Breast epithelium (tissue), 3 donors: ENCODE results near the gene DAZAP2.
"Not testable (repeated sequence)": the region's sequence is repeated elsewhere in the genome, so short reads cannot be mapped to it uniquely, and the experiment has no call there.

ENCODE experiments used
- CTCF ChIP-seq, 3 donors: fragments of 450-650 bp; IDR thresholded peaks; one replicate each; pipeline ENCODE4 v1.5.1; 2016 to 2017; ENCODE audit warnings: antibody characterized with exemption in 3 of 3, mild to moderate bottlenecking in 3 of 3, moderate library complexity in 3 of 3
- POLR2A ChIP-seq: fragments of 450-650 bp; IDR thresholded peaks from one replicate; pipeline ENCODE4 v1.6.1; 2016; ENCODE audit warnings: antibody characterized with exemption, mild to moderate bottlenecking, moderate library complexity
- POLR2AphosphoS5 ChIP-seq, 3 donors: sonication (generic); formaldehyde crosslinking; IDR thresholded peaks; one replicate each; pipeline ENCODE4 v1.6.1; 2017; ENCODE audit warnings: antibody characterized with exemption in 3 of 3

DNA sequence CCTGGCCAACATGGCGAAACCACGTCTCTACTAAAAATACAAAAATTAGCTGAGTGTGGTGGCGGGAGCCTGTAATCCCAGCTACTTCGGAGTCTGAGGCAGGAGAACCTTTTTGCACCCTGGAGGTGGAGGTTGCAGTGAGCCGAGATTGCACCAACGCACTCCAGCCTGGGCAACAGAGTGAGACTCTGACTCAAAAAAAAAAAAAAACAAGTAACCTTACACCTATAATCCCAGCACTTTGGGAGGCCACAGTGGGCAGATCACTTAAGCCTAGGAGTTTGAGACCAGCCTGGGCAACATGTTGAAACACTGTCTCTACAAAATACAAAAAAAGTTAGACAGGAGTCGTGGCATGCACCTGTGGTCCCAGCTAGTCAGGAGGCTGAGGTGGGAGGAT lies 34.2 kb downstream of the DAZAP2 start:
- TF ChIP-seq CTCF (IDR thresholded peaks at IDR 0.05); POLR2AphosphoS5 (IDR thresholded peaks at IDR 0.05); POLR2A: not testable (repeated sequence)
